Body of pancreas (tissue), 4 donors: ENCODE data around the gene SLC25A21. TPM values are rescaled to one million over a fixed set of nuclear protein-coding genes. Genes with fewer than 3 reads are reported as not detected.
"Not testable (repeated sequence)": the region's sequence is repeated elsewhere in the genome, so short reads cannot be mapped to it uniquely, and the experiment has no call there.

Experiments used
- ATAC-seq: fragments of 150-250 bp; one replicate; pipeline ENCODE4 v1.9.1; 2016
- DNase-seq, 4 donors: peaks; one replicate each; pipeline ENCODE4 v3.0.0-alpha.2; 2019
- H3K27ac ChIP-seq, 4 donors: fragments of 200-600 bp; sonication (generic); 1 replicate in 3 of 4; 2 replicates in 1 of 4; pipeline versions ENCODE4 v1.5.1 to v1.6.1; 2016 to 2019; ENCODE audit warnings: mild to moderate bottlenecking in 1 of 4, mixed read lengths in 1 of 4, moderate library complexity in 1 of 4
- H3K27me3 ChIP-seq, 2 donors: fragments of 200-600 bp; sonication (generic); one replicate each; pipeline ENCODE4 v1.6.0; 2016; ENCODE audit warnings: mild to moderate bottlenecking in 1 of 2
- H3K36me3 ChIP-seq, 2 donors: fragments of 200-600 bp; sonication (generic); replicated peaks in 1 of 2; 2 replicates each; pipeline ENCODE4 v1.5.1; 2016; ENCODE audit warnings: low read depth in 2 of 2; ENCODE audit not compliant: insufficient read depth in 1 of 2
- H3K4me1 ChIP-seq: fragments of 200-600 bp; sonication (generic); one replicate; pipeline ENCODE4 v1.6.0; 2016
- H3K4me3 ChIP-seq, 2 donors: fragments of 200-600 bp; sonication (generic); 1 replicate in 1 of 2; 2 replicates in 1 of 2; pipeline ENCODE4 v1.5.1; 2016 to 2019
- H3K9me3 ChIP-seq, 3 donors: fragments of 200-600 bp; sonication (generic); 1 replicate in 2 of 3; 2 replicates in 1 of 3; pipeline ENCODE4 v1.5.1; 2016
- CTCF ChIP-seq, 7 experiments: fragments of 450-650 bp in 4 of 7; fragments of 200-600 bp in 3 of 7; sonication (generic) in 3 of 7; IDR thresholded peaks; one replicate each; pipeline ENCODE4 v1.5.1; 2016 to 2019; ENCODE audit warnings: antibody characterized with exemption in 7 of 7
- POLR2A ChIP-seq, 3 donors: fragments of 450-650 bp; IDR thresholded peaks; one replicate each; pipeline ENCODE4 v1.6.1; 2016; ENCODE audit warnings: antibody characterized with exemption in 3 of 3, mild to moderate bottlenecking in 2 of 3
- WGBS, 2 donors: methylation state at CpG; one replicate each; pipeline ENCODE4 v1.1.5; 2017; 5-methylcytosine and 5-hydroxymethylcytosine counted together
- intact Hi-C: fragments of 100-400 bp; cut with DNase I; formaldehyde crosslinking; loops from one replicate; pipeline ENCODE4 v1.15.1; 2023
- total RNA-seq, 2 donors: library from RNA; depleted of rRNA; stranded (reverse); fragments of >200 nt; gene quantifications; one replicate each; pipeline ENCODE4 v1.1.0, GENCODE V29; 2016

Gene SLC25A21
- total RNA-seq, 2 donors from 2014 or later, result not detected

GRCh38 chr14:37195327-37195726 is 22.9 kb upstream of the SLC25A21 start:
- ATAC-seq (no peak), DNase-seq (no peak)
- Histone ChIP-seq H3K4me3 (no peak overlapping the region), H3K4me1 (peaks cover 15% of the 10 kb centered on the region), H3K27me3 (no peaks in the 10 kb centered on the region), H3K36me3 (no peaks in the 10 kb centered on the region), H3K27ac (no peak overlapping the region), H3K9me3 (no peaks in the 10 kb centered on the region)
- intact Hi-C loops, result no loop called here
- TF ChIP-seq POLR2A (IDR thresholded peaks at IDR 0.05), result no peak
- no peak for TF ChIP-seq CTCF (IDR thresholded peaks at IDR 0.05)
- 75 to 93% methylated on average over 1 of the region's 1 CpG for WGBS, 2 donors

- H3K4me1 ChIP-seq, result peaks cover 15% of the 10 kb centered on the region
- 71 to 78% methylated on average over 2 of the region's 2 CpGs for WGBS, 2 donors
- intact Hi-C loops, result no loop called here
Measured at GRCh38 chr14:37194698-37195097, 22.3 kb upstream of the SLC25A21 start.

GRCh38 chr14:37189733-37190132 is 17.3 kb upstream of the SLC25A21 start:
- WGBS, 2 donors, result 89 to 93% methylated on average over 2 of the region's 2 CpGs
- H3K27me3 ChIP-seq, intact Hi-C loops, H3K27ac ChIP-seq, H3K4me3 ChIP-seq, H3K36me3 ChIP-seq, H3K9me3 ChIP-seq, H3K4me1 ChIP-seq, DNase-seq, ATAC-seq: not testable (repeated sequence)

More at GRCh38 chr14:37194698-37195097, 22.3 kb upstream of the SLC25A21 start:
- no peak for ATAC-seq
- H3K36me3 ChIP-seq, result no peaks in the 10 kb centered on the region
- TF ChIP-seq CTCF (IDR thresholded peaks at IDR 0.05) (no peak), POLR2A (IDR thresholded peaks at IDR 0.05) (no peak)
- DNase-seq, result no peak
- no peaks in the 10 kb centered on the region for H3K9me3 ChIP-seq
- H3K4me3 ChIP-seq, result no peak overlapping the region
- H3K27ac ChIP-seq, result no peak overlapping the region
- no peaks in the 10 kb centered on the region for H3K27me3 ChIP-seq

- H3K4me3 ChIP-seq, H3K27me3 ChIP-seq, DNase-seq, H3K27ac ChIP-seq, intact Hi-C loops, H3K9me3 ChIP-seq, H3K4me1 ChIP-seq, ATAC-seq, H3K36me3 ChIP-seq: not testable (repeated sequence)
- 73 to 84% methylated on average over 3 to 9 of the region's 9 CpGs for WGBS, 2 donors
Measured at GRCh38 chr14:37187840-37188577, 15.6 kb upstream of the SLC25A21 start.

- ATAC-seq (no peak), DNase-seq (no peak)
- no peak overlapping the region for H3K4me3 ChIP-seq
- H3K27ac ChIP-seq, result no peak overlapping the region
- H3K4me1 ChIP-seq, result no peaks in the 10 kb centered on the region
- intact Hi-C loops, result no loop called here
- no peaks in the 10 kb centered on the region for H3K27me3 ChIP-seq
- H3K9me3 ChIP-seq, result no peaks in the 10 kb centered on the region
- H3K36me3 ChIP-seq, result no peaks in the 10 kb centered on the region
- no peak for TF ChIP-seq POLR2A (IDR thresholded peaks at IDR 0.05)
- no peak for TF ChIP-seq CTCF (IDR thresholded peaks at IDR 0.05)
- 59 to 69% methylated on average over 3 of the region's 3 CpGs for WGBS, 2 donors
Measured at GRCh38 chr14:37187294-37187693, 14.9 kb upstream of the SLC25A21 start.

- WGBS, 2 donors, result 90 to 96% methylated on average over 1 of the region's 1 CpG
- DNase-seq, result no peak
- ATAC-seq, result no peak
- no peak overlapping the region for H3K4me3 ChIP-seq
- H3K36me3 ChIP-seq, result no peaks in the 10 kb centered on the region
- no peaks in the 10 kb centered on the region for H3K4me1 ChIP-seq
- no peaks in the 10 kb centered on the region for H3K9me3 ChIP-seq
- no peak for TF ChIP-seq CTCF (IDR thresholded peaks at IDR 0.05)
- no peak for TF ChIP-seq POLR2A (IDR thresholded peaks at IDR 0.05)
- no peak overlapping the region for H3K27ac ChIP-seq
- intact Hi-C loops, result no loop called here
- H3K27me3 ChIP-seq, result no peaks in the 10 kb centered on the region
Measured at GRCh38 chr14:37186865-37187264, 14.5 kb upstream of the SLC25A21 start.
